ENCODE results near the gene SH3GLB1.

The SH3GLB1 gene

DNA sequence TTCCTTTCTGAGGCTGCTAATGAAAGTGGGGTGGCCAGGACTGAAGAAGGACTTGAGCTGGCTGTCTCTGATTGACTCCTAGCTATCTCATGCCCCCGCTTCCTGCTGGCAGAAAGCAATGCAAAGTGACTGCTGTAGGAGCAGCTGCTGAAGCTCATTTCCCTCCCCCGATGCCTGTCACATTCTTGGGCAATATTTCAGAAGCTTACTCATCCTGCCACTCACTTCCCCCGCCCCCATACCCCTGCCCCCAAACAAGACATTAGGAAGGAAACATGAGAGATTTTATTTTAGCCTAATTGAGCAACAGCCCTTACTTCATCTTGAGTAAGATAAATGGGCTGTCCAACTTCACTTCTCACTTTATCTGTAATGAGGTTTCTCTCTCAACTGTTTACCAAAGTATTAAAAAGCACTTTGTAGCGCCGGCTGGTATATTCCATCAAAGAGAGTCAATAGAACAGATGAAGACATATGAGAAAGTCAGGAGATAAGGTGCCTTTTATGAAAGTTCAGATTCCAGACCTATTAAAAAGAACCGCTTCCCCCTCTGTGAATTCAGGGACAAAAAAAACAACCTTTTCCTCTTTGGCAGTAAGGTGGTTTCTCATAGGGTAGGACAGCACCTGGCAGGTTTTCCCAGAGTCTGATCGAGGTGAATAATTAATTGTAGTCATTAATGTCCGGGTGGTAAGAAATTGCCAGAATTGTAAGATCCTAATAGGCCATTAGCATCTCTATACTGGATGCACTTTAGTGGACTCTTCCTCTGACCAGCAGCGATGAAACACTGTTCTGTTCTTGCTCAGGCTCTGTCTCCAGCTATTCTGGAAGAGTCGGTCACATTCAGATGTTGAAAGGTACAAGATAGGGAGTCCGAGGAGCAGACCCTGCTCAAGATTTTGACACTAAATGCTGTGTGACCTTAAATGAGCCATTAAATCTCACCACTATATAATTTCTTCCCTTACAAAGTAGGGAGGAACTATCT lies 70.2 kb downstream of the SH3GLB1 start:
- peak; percentile 28 to 42 for DNase-seq

GRCh38 chr1:86775395-86775794 lies 71.0 kb downstream of the SH3GLB1 start:
- no peak for DNase-seq

GRCh38 chr1:86776108-86776507 lies 71.7 kb downstream of the SH3GLB1 start:
- no peak for DNase-seq

DNA sequence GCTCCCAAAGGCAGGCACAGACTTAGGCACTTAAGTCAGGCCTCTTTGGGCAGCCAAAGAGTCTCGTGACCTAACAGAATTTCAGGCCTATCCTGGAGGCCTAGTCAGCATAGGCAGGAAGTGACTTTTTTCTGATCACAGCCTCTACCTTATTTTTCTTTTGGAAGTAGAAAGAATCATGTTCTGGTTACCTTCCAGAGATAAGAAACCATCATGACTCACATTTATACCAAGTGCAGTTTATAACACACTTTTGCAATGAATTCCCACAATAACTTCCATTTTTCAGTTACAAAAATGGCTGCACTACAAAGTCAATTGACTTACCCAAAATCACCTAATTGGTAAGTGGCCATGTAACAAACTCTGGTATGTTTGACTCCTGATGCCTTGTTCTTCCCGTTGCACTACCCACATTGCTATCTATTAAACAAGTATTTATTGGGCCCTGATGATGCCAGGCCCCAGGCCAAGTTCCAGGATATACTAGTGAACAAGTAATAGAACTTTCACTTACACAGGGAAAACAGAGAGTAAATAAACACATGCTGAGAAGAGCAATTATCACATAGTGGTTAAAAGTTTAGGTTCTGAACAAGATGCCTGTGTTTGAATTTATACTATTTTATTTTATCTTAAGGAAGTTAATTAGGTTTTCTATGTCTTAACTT lies 74.3 kb downstream of the SH3GLB1 start:
- DNase-seq, result no peak

- DNase-seq, result no peak
Measured at GRCh38 chr1:86779308-86780191, 75.2 kb downstream of the SH3GLB1 start.

GRCh38 chr1:86782482-86782881 lies 78.1 kb downstream of the SH3GLB1 start:
- no peak for DNase-seq

GRCh38 chr1:86787621-86788020 lies 83.2 kb downstream of the SH3GLB1 start:
- no peak for DNase-seq

- DNase-seq, result no peak
Measured at GRCh38 chr1:86788300-86789206, 84.2 kb downstream of the SH3GLB1 start.

- DNase-seq, result no peak
Measured at GRCh38 chr1:86795316-86795715, 90.9 kb downstream of the SH3GLB1 start.

All from hippocampal formation (tissue), 2 donors.